RKO (cell line): ENCODE data around the gene CYP2R1.

Source experiments
- DNase-seq: peaks from one replicate; pipeline ENCODE4 v3.0.0-alpha.2; 2016; ENCODE audit warnings: low spot score

The CYP2R1 gene

GRCh38 chr11:14892036-14892556 is at the start of gene CYP2R1:
Gene CYP2R1, minus strand, starts transcription at chr11:14892231. Its CDS starts 26 bp downstream, at chr11:14892205.
- peak; percentile 95 for DNase-seq

GRCh38 chr11:14938936-14939335 is 46.9 kb upstream of the CYP2R1 start:
- no peak for DNase-seq

- no peak for DNase-seq
These were observed 42.8 kb upstream of the CYP2R1 start for GRCh38 chr11:14934641-14935351.

- DNase-seq: no peak
These were observed 40.4 kb upstream of the CYP2R1 start for GRCh38 chr11:14932447-14932846.

GRCh38 chr11:14930369-14930768 is 38.3 kb upstream of the CYP2R1 start:
- DNase-seq: no peak

- DNase-seq: no peak
These were observed 35.1 kb upstream of the CYP2R1 start for GRCh38 chr11:14927146-14927545.

GRCh38 chr11:14924318-14924717 is 32.3 kb upstream of the CYP2R1 start:
- no peak for DNase-seq

- no peak for DNase-seq
These were observed 24.4 kb upstream of the CYP2R1 start for GRCh38 chr11:14916403-14916802.

GRCh38 chr11:14914536-14914935 is 22.5 kb upstream of the CYP2R1 start:
- no peak for DNase-seq

- DNase-seq: peak; percentile 80
These were observed 16.3 kb upstream of the CYP2R1 start for GRCh38 chr11:14908214-14908880.

GRCh38 chr11:14907411-14908213 is 15.6 kb upstream of the CYP2R1 start:
- DNase-seq: no peak

GRCh38 chr11:14906993-14907392 is 15.0 kb upstream of the CYP2R1 start:
- DNase-seq: no peak

- DNase-seq: no peak
These were observed 14.5 kb upstream of the CYP2R1 start for GRCh38 chr11:14906578-14906977.

GRCh38 chr11:14905104-14906033 is 13.3 kb upstream of the CYP2R1 start:
- DNase-seq: no peak

- no peak for DNase-seq
These were observed 12.7 kb upstream of the CYP2R1 start for GRCh38 chr11:14904745-14905103.

- peak; percentile 71 for DNase-seq
These were observed 10.8 kb upstream of the CYP2R1 start for GRCh38 chr11:14902650-14903350.

- no peak for DNase-seq
These were observed 6.9 kb upstream of the CYP2R1 start for GRCh38 chr11:14898906-14899305.

GRCh38 chr11:14898355-14898754 is 6.3 kb upstream of the CYP2R1 start:
- no peak for DNase-seq

- DNase-seq: peak; percentile 35
These were observed 2.9 kb upstream of the CYP2R1 start for GRCh38 chr11:14894657-14895598.

- no peak for DNase-seq
These were observed 546 bp upstream of the CYP2R1 start for GRCh38 chr11:14892577-14892976.
